Esophagus muscularis mucosa (tissue), 4 donors: ENCODE measurements around the gene ORC3.

Experiments
- EP300 ChIP-seq: sonication (generic); formaldehyde crosslinking; IDR thresholded peaks from one replicate; pipeline ENCODE4 v1.6.1; 2017; ENCODE audit warnings: antibody characterized with exemption
- POLR2A ChIP-seq: fragments of 450-650 bp; IDR thresholded peaks from one replicate; pipeline ENCODE4 v1.6.1; 2017; ENCODE audit warnings: antibody characterized with exemption, moderate library complexity, mild to moderate bottlenecking, low read depth
- POLR2AphosphoS5 ChIP-seq, 2 donors: sonication (generic); formaldehyde crosslinking; IDR thresholded peaks; one replicate each; pipeline ENCODE4 v1.6.1; 2017; ENCODE audit warnings: antibody characterized with exemption in 2 of 2
- TF ChIP-seq, protein P1 (sequence below), 3 experiments: fragments of 200-600 bp in 2 of 3; fragments of 450-650 bp in 1 of 3; sonication (generic) in 2 of 3; IDR thresholded peaks; one replicate each; pipeline ENCODE4 v1.5.1; 2017 to 2019; ENCODE audit warnings: antibody characterized with exemption in 3 of 3, mild to moderate bottlenecking in 2 of 3, moderate library complexity in 1 of 3

DNA sequence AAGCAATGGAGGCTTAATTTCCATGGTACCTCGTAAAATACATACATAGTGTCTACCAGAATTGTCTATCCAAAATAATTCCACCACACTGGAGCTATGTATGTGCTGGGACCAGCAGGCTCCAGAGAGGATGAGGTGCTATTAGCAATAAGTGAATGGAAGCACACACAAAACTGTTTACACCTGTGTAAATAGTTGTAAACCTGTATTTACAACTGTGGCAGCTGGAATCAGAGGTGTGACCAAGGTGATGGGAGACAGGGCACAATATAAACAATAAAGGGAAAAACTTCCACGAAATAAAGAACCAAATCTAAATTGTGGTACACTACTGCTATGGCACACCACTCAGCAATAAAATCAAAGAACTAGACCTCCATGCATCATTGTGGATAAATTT lies 14.5 kb upstream of the ORC3 start:
- TF ChIP-seq, protein P1, sequence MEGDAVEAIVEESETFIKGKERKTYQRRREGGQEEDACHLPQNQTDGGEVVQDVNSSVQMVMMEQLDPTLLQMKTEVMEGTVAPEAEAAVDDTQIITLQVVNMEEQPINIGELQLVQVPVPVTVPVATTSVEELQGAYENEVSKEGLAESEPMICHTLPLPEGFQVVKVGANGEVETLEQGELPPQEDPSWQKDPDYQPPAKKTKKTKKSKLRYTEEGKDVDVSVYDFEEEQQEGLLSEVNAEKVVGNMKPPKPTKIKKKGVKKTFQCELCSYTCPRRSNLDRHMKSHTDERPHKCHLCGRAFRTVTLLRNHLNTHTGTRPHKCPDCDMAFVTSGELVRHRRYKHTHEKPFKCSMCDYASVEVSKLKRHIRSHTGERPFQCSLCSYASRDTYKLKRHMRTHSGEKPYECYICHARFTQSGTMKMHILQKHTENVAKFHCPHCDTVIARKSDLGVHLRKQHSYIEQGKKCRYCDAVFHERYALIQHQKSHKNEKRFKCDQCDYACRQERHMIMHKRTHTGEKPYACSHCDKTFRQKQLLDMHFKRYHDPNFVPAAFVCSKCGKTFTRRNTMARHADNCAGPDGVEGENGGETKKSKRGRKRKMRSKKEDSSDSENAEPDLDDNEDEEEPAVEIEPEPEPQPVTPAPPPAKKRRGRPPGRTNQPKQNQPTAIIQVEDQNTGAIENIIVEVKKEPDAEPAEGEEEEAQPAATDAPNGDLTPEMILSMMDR (IDR thresholded peaks at IDR 0.05) = no peak
- TF ChIP-seq EP300 = no peak
- TF ChIP-seq POLR2A = no peak
- TF ChIP-seq POLR2AphosphoS5 (IDR thresholded peaks at IDR 0.05) = no peak
